HG02884 (cell line): ENCODE results near the gene CCT6A.
"Not testable (repeated sequence)": the region's sequence is repeated elsewhere in the genome, so short reads cannot be mapped to it uniquely, and the experiment has no call there.

Experiments used
- ATAC-seq: cut with Tn5 transposase; IDR thresholded peaks from one replicate; pipeline ENCODE4 v1.9.1; 2021; ENCODE audit warnings: mild to moderate bottlenecking, moderate library complexity; ENCODE audit not compliant: unreplicated experiment

The CCT6A gene

GRCh38 chr7:56048763-56049162 is 2.8 kb upstream of the CCT6A start:
- not testable (repeated sequence) for ATAC-seq

GRCh38 chr7:56051053-56051338 is 569 bp upstream of the CCT6A start:
- no peak for ATAC-seq

GRCh38 chr7:56053379-56053778 is 1.8 kb downstream of the CCT6A start:
- ATAC-seq, result no peak

- ATAC-seq, result no peak
Measured at GRCh38 chr7:56053993-56054392, 2.4 kb downstream of the CCT6A start.

- ATAC-seq, result no peak
Measured at GRCh38 chr7:56062382-56062781, 10.8 kb downstream of the CCT6A start.

- no peak for ATAC-seq
Measured at GRCh38 chr7:56063500-56063881, 11.9 kb downstream of the CCT6A start.

- ATAC-seq, result peak; percentile 66
Measured at GRCh38 chr7:56063882-56064625, 12.5 kb downstream of the CCT6A start, which contains the start of gene SUMF2. TSS of gene SUMF2 (plus strand) at chr7:56064286. CDS start at chr7:56064312, 26 bp downstream.

- not testable (repeated sequence) for ATAC-seq
Measured at GRCh38 chr7:56066376-56066775, 14.8 kb downstream of the CCT6A start.

- ATAC-seq, result peak; percentile 86
Measured at GRCh38 chr7:56074371-56074791, 22.8 kb downstream of the CCT6A start.

- ATAC-seq, result no peak
Measured at GRCh38 chr7:56077681-56078080, 26.1 kb downstream of the CCT6A start.

GRCh38 chr7:56078196-56078595 is 26.6 kb downstream of the CCT6A start:
- no peak for ATAC-seq

- ATAC-seq, result no peak
Measured at GRCh38 chr7:56079450-56080185, 28.1 kb downstream of the CCT6A start.

GRCh38 chr7:56080726-56081435 is 29.3 kb downstream of the CCT6A start:
- ATAC-seq, result not testable (repeated sequence)

GRCh38 chr7:56081626-56082340 is 30.2 kb downstream of the CCT6A start:
- no peak for ATAC-seq

- no peak for ATAC-seq
Measured at GRCh38 chr7:56083150-56083785, 31.7 kb downstream of the CCT6A start.

GRCh38 chr7:56086761-56087160 is 35.2 kb downstream of the CCT6A start:
- no peak for ATAC-seq

- no peak for ATAC-seq
Measured at GRCh38 chr7:56087445-56087844, 35.9 kb downstream of the CCT6A start.

GRCh38 chr7:56091591-56091990 is 40.0 kb downstream of the CCT6A start:
- ATAC-seq, result no peak

- not testable (repeated sequence) for ATAC-seq
Measured at GRCh38 chr7:56092388-56092787, 40.8 kb downstream of the CCT6A start.

- no peak for ATAC-seq
Measured at GRCh38 chr7:56092789-56093531, 41.4 kb downstream of the CCT6A start, which contains the start of gene PHKG1. TSS of gene PHKG1 (minus strand) at chr7:56092952. CDS start at chr7:56088941, 4,011 bp downstream.
